Measurements from ENCODE around the gene PDZD8. TPM values are rescaled to one million over a fixed set of nuclear protein-coding genes. Genes with fewer than 3 reads are reported as not detected.

Gene PDZD8
- total RNA-seq, 1 experiment from 2014 or later = 16.0 TPM

- H3K9me3 ChIP-seq (ENCODE audit: insufficient read depth, low read depth) = no peaks in the 10 kb centered on the region
- ChIA-PET CTCF (no interaction called here), POLR2A (ENCODE audit: unreplicated experiment) (no interaction called here)
- no peaks in the 10 kb centered on the region for H4K20me1 ChIP-seq (ENCODE audit: insufficient read depth)
- H3K4me1 ChIP-seq (replicated peaks; ENCODE audit: insufficient read depth) = no peaks in the 10 kb centered on the region
- no peaks in the 10 kb centered on the region for H3K9me2 ChIP-seq (ENCODE audit: insufficient read depth)
- H2AFZ ChIP-seq = no peak overlapping the region
- peaks cover 5% of the 10 kb centered on the region; the same call in 1 of the 2 replicates for H3K27me3 ChIP-seq (ENCODE audit: insufficient read depth, low read depth)
- BruUV-seq (replicated peaks) = no TSS peak
- no peaks in the 10 kb centered on the region for H3F3A ChIP-seq (ENCODE audit: insufficient read depth, low read depth)
- H3K36me3 ChIP-seq (ENCODE audit: low read depth) = no peaks in the 10 kb centered on the region
- no peak for TF ChIP-seq CTCF (conservative IDR thresholded peaks at IDR 0.05)
- no peak for TF ChIP-seq EZH2 (IDR thresholded peaks at IDR 0.05; ENCODE audit: low read depth)
- intact Hi-C loops (cut with micrococcal nuclease; ENCODE audit: unreplicated experiment) = no loop called here
- DNase-seq = no peak
- no peak overlapping the region for H3K27ac ChIP-seq
- no peak overlapping the region for H3K4me3 ChIP-seq
- no peaks in the 10 kb centered on the region for H3K79me2 ChIP-seq (ENCODE audit: low read depth)
- no peak overlapping the region for H3K4me2 ChIP-seq
These were observed 121.3 kb downstream of the PDZD8 start for GRCh38 chr10:117253908-117254307.

- Histone ChIP-seq H4K20me1 (ENCODE audit: insufficient read depth) (no peaks in the 10 kb centered on the region), H3K36me3 (ENCODE audit: low read depth) (no peaks in the 10 kb centered on the region), H3K27ac (no peak overlapping the region), H3K4me1 (replicated peaks; ENCODE audit: insufficient read depth) (no peaks in the 10 kb centered on the region), H3K27me3 (ENCODE audit: insufficient read depth, low read depth) (no peaks in the 10 kb centered on the region; the same call in 1 of the 2 replicates), H2AFZ (no peak overlapping the region), H3K4me3 (no peak overlapping the region), H3F3A (ENCODE audit: insufficient read depth, low read depth) (no peaks in the 10 kb centered on the region), H3K9me2 (ENCODE audit: insufficient read depth) (no peaks in the 10 kb centered on the region), H3K9me3 (ENCODE audit: insufficient read depth, low read depth) (no peaks in the 10 kb centered on the region), H3K4me2 (no peak overlapping the region), H3K79me2 (ENCODE audit: low read depth) (no peaks in the 10 kb centered on the region)
- ChIA-PET POLR2A (ENCODE audit: unreplicated experiment) (no interaction called here), CTCF (no interaction called here)
- TF ChIP-seq EZH2 (IDR thresholded peaks at IDR 0.05; ENCODE audit: low read depth) (no peak), CTCF (conservative IDR thresholded peaks at IDR 0.05) (no peak)
- intact Hi-C loops (cut with micrococcal nuclease; ENCODE audit: unreplicated experiment) = no loop called here
- no peak for DNase-seq
- BruUV-seq (replicated peaks) = no TSS peak
These were observed 124.8 kb downstream of the PDZD8 start for GRCh38 chr10:117250411-117250810.

DNA sequence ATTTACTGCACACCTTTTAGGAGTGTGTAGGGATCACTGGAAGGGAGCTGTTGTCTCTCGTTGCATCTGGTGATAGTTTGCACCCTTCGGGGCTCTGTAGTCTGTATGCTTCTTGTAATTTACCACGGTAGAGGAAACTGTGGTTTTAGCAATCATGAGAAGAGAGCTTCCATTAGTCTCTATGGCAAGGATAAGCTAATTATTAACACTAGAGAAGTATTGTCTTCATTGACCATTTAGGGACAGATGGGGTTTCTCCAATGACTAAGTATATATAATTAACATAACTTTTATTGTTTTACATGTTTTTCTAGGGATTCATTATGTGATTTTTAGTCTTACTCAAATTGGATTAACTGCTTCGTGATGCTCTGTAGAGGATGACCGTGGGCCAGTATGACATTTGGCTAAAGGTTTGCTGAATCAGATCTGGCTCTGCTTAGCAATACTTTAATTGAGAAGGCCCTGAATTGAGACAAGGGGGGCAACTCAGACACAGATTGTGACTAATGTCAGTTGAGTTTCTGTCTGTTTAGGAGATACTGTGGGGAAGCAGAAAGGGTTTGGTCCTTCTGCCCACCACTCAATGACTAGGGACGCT lies 125.6 kb downstream of the PDZD8 start:
- BruUV-seq (replicated peaks) = no TSS peak
- no peak overlapping the region for H3K4me2 ChIP-seq
- no peaks in the 10 kb centered on the region for H3K4me1 ChIP-seq (replicated peaks; ENCODE audit: insufficient read depth)
- POLR2A ChIA-PET (ENCODE audit: unreplicated experiment) = no interaction called here
- TF ChIP-seq CTCF (conservative IDR thresholded peaks at IDR 0.05) (no peak), EZH2 (IDR thresholded peaks at IDR 0.05; ENCODE audit: low read depth) (no peak)
- no peaks in the 10 kb centered on the region for H3K36me3 ChIP-seq (ENCODE audit: low read depth)
- H3K9me2 ChIP-seq (ENCODE audit: insufficient read depth) = no peaks in the 10 kb centered on the region
- H3K9me3 ChIP-seq (ENCODE audit: insufficient read depth, low read depth) = no peaks in the 10 kb centered on the region
- H3K27ac ChIP-seq = no peak overlapping the region
- no peaks in the 10 kb centered on the region for H3F3A ChIP-seq (ENCODE audit: insufficient read depth, low read depth)
- no peaks in the 10 kb centered on the region for H3K79me2 ChIP-seq (ENCODE audit: low read depth)
- intact Hi-C loops (cut with micrococcal nuclease; ENCODE audit: unreplicated experiment) = no loop called here
- H2AFZ ChIP-seq = no peak overlapping the region
- no peaks in the 10 kb centered on the region; the same call in 1 of the 2 replicates for H3K27me3 ChIP-seq (ENCODE audit: insufficient read depth, low read depth)
- no peak for DNase-seq
- no peaks in the 10 kb centered on the region for H4K20me1 ChIP-seq (ENCODE audit: insufficient read depth)
- H3K4me3 ChIP-seq = no peak overlapping the region
- CTCF ChIA-PET = interaction anchor here (0.6 kb wide), 1 partner anchor 69 kb away, joined by 3 read pairs; no protein-coding TSS in a partner anchor
